Urinary bladder (tissue), 4 donors: ENCODE results near the gene METTL3. TPM values are rescaled to one million over a fixed set of nuclear protein-coding genes. Genes with fewer than 3 reads are reported as not detected.

Experiments
- DNase-seq: peaks from one replicate; pipeline ENCODE4 v3.0.0-alpha.2; 2015; ENCODE audit errors: extremely low spot score
- H3K27ac ChIP-seq: one replicate; pipeline ENCODE4 v1.5.1; 2013; ENCODE audit warnings: low read depth, mild to moderate bottlenecking, moderate library complexity
- H3K36me3 ChIP-seq: one replicate; pipeline ENCODE4 v1.6.1; 2013; ENCODE audit warnings: mild to moderate bottlenecking, moderate library complexity; ENCODE audit not compliant: insufficient read depth
- H3K4me1 ChIP-seq: one replicate; pipeline ENCODE4 v1.6.1; 2013; ENCODE audit warnings: mild to moderate bottlenecking, moderate library complexity; ENCODE audit not compliant: insufficient read depth
- H3K4me3 ChIP-seq: one replicate; pipeline ENCODE4 v1.5.1; 2013; ENCODE audit warnings: low read depth, low read length
- WGBS: extraction: QIAGEN DNeasy Blood & Tissue Kit; methylation state at CpG from one replicate; pipeline ENCODE4 v1.1.7; 2013; 5-methylcytosine and 5-hydroxymethylcytosine counted together
- polyA plus RNA-seq: library from polyadenylated mRNA; stranded (reverse); fragments of 200-250 nt; gene quantifications from one replicate; pipeline ENCODE4 v1.2.3, GENCODE V29; 2013
- total RNA-seq: library from RNA; depleted of rRNA; stranded (reverse); fragments of >200 nt; gene quantifications from one replicate; pipeline ENCODE4 v1.2.3, GENCODE V29; 2014
- donor health status: healthy with polysubstance abuse.
- donor health status: healthy.

Gene METTL3
- total and polyA plus RNA-seq, 2 donors = 36.0 to 64.4 TPM

DNA sequence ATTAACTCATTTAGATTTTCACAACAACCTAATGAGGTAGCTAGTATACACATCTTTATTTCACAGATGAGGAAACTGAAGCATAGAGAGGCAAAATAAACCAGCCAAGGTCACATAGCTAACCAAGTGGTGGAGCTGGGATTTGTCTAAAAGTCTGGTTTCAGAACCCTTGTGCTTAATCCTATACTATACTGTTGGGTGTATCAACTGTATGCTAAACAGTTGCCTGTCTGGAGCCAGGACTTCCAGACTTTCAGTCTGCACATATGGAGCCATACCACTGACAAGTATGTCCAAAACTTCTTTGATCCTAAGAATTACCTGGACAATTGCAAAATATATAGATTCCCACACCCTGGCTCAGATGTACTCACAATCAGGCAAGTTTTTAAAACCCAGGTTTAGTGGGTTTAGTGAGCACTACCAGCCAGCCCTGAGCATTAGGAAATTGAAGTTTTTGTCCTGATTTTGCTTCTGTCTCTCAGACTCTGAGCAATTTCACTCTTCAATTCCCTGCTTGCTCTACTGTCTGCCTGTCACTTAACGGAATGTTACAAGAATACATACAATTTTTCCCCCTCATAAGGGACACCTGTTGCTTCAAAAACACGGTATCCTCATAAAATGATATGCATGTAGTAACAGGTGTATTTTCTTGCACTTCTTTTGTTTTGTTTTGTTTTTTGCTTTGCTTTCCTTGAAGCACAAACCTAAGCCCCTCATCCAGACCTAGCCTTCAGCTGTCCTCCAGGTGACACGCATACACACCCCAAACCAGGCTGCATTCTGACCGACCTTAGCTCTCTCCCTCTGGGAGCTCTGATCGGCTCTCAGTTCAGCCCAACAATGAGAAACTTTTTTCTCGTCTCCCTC is 24.6 kb upstream of the METTL3 start:
- Histone ChIP-seq H3K36me3 (no peaks in the 10 kb centered on the region), H3K4me1 (no peaks in the 10 kb centered on the region), H3K27ac (no peak overlapping the region), H3K4me3 (no peak overlapping the region)
- no peak for DNase-seq
- 24% methylated on average over 6 of the region's 6 CpGs for whole genome bisulfite sequencing

DNA sequence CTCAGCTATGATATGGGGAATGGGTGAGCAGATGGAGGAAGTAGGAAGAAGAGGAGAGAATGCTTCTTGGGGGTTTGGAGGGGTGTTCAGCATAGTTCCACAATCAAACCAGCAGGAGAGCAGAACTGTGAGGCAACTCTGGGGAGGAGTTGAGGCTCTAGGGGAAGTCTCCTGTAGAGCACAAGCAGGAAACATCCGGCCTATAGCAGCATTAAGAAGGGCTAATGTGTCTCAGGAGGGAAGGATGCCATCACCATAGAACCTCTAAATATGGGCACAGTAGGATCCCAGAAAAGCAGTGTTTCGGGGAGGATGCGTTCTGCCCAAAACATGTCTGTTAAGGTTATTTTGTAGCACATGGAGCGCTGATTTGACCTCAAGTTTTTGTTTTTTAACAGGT is 23.4 kb upstream of the METTL3 start:
- 54% methylated on average over 4 of the region's 4 CpGs for WGBS

DNA sequence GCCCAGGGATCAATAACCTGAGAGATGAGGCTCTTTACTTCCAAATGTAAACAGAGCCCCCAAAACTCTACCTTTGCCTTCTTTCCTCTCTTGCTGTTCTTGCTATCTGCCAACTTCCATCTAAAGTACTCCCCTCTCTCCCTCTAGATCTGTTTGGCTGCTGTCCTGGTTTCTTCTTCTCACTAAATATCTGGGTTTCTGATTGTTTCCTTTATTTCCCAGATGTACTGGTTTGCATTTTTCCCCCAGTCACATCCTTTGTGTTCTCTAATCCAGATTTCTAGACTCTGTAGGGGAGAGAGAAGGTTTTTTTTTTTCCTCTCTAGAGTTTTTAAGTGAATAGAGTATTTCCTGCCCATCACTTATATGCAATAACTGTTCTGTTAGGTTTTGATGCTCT is 22.2 kb upstream of the METTL3 start:
- Histone ChIP-seq H3K27ac (no peak overlapping the region), H3K4me1 (no peaks in the 10 kb centered on the region), H3K4me3 (no peak overlapping the region), H3K36me3 (no peaks in the 10 kb centered on the region)
- no peak for DNase-seq

More for the DNA sequence above, 23.4 kb upstream of the METTL3 start:
- DNase-seq = no peak
- Histone ChIP-seq H3K4me3 (no peak overlapping the region), H3K4me1 (no peaks in the 10 kb centered on the region), H3K36me3 (no peaks in the 10 kb centered on the region), H3K27ac (no peak overlapping the region)

DNA sequence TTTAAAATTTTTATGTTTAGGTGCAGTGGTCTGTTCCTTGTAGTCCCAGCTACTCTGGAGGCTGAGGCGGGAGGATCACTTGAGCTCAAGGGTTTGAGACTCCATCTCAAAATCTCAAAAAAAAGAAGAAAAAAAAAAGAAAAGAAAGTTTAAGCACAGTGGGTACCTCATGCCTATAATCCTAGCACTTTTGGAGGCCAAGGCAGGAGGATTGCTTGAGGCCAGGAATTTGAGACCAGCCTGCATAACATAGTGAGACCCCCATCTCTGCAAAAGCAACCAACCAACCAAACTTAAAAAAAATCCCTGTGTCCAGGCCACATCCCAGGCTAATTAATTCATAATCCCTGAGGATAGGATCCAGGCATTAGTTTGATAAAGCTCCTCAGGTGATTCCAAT is 18.4 kb upstream of the METTL3 start:
- H3K4me3 ChIP-seq = no peak overlapping the region
- 95% methylated on average over 1 of the region's 1 CpG for WGBS
- no peak for DNase-seq
- H3K4me1 ChIP-seq = no peaks in the 10 kb centered on the region
- H3K27ac ChIP-seq = no peak overlapping the region
- no peaks in the 10 kb centered on the region for H3K36me3 ChIP-seq

DNA sequence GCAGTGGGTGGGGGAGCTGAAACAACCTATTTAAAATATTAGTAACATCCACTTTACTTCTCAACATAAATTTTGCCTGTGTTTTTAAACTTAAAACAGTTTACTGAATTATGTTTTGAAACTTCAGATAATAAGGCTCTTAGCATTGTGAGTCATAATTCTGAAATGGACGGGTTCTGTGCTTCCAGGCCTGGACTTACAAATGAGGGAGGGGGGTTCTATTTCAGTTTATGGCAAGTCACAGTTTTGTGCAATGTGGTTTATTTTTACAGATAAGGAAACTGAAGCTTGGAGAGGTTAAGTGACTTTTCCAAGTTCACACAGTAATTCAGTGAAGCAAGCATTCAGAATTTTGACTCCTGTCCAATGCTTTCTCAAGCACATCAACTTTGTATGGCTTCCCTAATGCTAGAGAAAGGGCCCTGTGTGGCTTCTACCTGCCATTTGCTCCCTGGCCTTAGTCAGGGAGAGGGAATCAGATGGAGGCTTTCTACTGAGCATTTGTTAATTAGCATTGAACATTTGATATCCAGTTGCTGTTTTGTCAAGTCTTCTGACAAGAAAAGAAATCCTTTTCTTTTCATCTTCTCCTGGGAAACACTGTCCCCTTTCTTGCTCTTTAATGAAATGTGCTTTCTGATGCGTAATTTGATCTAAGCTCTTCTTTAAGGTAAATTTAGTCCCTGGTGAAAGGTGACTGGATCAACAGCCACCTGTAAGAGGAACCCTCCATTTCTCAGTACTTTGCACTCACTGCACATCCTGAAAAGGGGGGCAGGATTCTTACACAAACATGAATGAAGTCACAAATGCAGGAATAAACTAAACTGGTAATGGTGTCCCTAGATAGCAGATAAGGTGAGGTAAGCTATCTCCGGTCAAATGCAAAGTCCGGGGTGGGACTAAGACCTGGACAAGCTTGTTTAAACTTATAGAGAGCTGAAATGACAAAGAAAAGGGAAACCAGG is 17.5 kb upstream of the METTL3 start:
- H3K36me3 ChIP-seq = no peaks in the 10 kb centered on the region
- no peak overlapping the region for H3K27ac ChIP-seq
- no peak for DNase-seq
- H3K4me3 ChIP-seq = no peak overlapping the region
- 66% methylated on average over 4 of the region's 4 CpGs for WGBS
- no peaks in the 10 kb centered on the region for H3K4me1 ChIP-seq

DNA sequence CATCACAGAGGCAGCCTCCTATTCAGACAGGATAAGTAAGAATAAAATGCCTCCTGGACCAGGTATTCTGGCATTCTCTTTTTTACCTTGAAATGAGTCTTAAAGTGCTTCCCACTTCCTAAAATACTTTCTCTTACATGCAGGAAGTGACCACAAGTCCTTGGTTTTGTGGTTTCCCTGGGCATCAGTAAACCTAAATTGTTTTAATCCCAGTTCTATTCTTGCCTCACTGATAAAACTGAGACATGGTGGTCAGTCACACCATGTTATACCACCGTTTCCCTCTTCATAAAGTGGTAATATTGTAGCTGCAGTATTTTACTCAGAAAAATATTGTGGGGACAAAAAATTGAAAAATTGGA is 16.2 kb upstream of the METTL3 start:
- H3K4me1 ChIP-seq = no peaks in the 10 kb centered on the region
- H3K4me3 ChIP-seq = no peak overlapping the region
- WGBS = 38% methylated on average over 1 of the region's 1 CpG
- DNase-seq = no peak
- no peaks in the 10 kb centered on the region for H3K36me3 ChIP-seq
- no peak overlapping the region for H3K27ac ChIP-seq

DNA sequence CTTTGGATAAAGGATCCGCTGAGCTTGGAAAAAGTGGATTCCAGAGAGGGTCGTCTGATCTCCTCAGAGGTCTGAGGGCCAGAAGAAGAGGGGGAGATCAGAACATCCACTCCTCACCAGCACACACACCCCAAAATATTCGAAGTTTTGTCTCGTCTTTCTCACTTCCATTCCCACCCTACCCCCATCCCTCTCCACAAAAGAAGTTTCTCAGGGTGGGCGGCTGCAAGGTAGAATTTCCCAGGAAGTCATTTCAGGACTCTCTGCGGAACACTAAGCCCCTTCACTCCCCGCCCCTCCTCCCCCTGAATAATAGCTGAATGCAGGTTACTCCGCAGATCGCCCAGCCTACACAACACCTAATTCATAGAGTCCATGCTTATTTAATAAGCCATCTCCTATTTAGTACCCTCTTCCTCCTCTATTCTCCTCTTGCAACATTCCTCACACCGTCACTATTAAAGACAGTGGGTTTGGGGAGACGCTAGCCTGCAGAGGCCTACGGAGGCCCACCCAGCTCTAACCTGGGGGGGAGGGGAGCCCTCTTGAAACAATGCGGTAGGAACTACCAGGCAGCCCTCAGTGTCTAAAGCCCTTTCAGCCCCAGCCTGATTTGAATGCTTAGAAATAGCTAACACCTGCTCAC is 15.7 kb upstream of the METTL3 start:
- no peak for DNase-seq
- no peaks in the 10 kb centered on the region for H3K36me3 ChIP-seq
- H3K27ac ChIP-seq = no peak overlapping the region
- H3K4me3 ChIP-seq = peak overlapping the region; percentile 77
- WGBS = 15% methylated on average over 13 of the region's 13 CpGs
- H3K4me1 ChIP-seq = no peaks in the 10 kb centered on the region

DNA sequence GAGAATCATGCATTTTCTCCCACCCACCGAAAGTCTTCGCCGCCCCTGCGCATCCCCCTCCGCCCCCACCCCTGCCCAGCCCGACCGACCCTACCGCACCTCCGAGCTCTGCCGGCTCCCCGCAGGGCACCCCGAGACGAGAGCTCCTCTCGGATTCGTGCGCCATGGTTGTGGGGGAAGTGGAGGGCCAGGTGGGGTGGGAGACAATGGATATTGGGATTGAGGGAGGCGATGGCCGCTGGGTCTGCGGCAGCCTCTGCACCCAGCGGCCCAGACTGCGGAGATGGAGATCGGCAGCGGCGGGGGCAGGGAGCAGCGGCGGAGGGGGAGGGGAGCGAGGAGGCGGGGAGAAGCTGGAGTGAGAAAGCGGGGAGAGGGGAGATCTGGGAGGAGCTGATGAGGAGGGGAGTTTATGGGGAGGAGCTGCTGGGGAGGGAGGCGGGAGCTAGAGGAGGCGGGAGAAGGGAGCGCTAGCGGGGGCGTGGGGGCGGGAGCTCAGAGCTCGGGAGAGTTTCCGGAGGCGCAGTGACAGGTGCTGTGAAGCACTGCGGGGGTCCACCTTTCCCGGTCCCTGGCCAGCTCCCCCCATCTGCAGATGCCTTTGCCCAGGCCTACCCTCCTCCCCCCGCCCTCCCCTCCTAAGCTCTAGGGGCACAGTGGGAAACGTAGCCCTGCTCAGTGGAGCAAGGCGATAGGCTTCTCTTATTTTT is 15.0 kb upstream of the METTL3 start, which contains the start of gene SALL2:
Gene SALL2 (minus strand): TSS at position 385 of the 710 bp plus-strand sequence. CDS start 219 bp downstream, at position 166.
- Histone ChIP-seq H3K4me1 (no peaks in the 10 kb centered on the region), H3K4me3 (peak within 1 kb of the TSS; percentile 77), H3K27ac (no peak within 1 kb of the TSS), H3K36me3 (no peaks in the 10 kb centered on the region)
- peak; percentile 85 for DNase-seq
- WGBS = under 1% methylated on average over 43 of the region's 43 CpGs

DNA sequence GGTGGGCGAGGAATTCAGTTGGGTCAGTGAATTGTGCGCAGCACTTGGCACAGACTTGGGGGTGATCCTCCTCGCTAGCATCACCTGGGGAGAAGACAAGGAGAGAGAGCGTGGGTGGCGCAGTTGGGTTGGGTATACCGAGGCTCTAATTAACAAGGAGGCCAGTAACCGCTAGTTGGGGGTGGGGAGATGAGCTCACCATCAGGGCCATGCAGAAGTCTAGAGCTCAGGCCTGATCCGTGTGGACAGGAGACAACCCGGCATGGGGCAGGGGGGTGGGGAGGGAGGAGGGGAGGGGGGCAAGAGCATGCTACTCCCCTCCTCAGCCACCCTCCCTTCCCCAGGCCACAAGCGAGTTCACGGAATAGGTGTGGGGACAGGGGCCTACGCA is 14.4 kb upstream of the METTL3 start:
- peak overlapping the region; percentile 77 for H3K4me3 ChIP-seq
- no peaks in the 10 kb centered on the region for H3K4me1 ChIP-seq
- no peak for DNase-seq
- H3K27ac ChIP-seq = no peak overlapping the region
- 25% methylated on average over 12 of the region's 12 CpGs for WGBS
- H3K36me3 ChIP-seq = no peaks in the 10 kb centered on the region

DNA sequence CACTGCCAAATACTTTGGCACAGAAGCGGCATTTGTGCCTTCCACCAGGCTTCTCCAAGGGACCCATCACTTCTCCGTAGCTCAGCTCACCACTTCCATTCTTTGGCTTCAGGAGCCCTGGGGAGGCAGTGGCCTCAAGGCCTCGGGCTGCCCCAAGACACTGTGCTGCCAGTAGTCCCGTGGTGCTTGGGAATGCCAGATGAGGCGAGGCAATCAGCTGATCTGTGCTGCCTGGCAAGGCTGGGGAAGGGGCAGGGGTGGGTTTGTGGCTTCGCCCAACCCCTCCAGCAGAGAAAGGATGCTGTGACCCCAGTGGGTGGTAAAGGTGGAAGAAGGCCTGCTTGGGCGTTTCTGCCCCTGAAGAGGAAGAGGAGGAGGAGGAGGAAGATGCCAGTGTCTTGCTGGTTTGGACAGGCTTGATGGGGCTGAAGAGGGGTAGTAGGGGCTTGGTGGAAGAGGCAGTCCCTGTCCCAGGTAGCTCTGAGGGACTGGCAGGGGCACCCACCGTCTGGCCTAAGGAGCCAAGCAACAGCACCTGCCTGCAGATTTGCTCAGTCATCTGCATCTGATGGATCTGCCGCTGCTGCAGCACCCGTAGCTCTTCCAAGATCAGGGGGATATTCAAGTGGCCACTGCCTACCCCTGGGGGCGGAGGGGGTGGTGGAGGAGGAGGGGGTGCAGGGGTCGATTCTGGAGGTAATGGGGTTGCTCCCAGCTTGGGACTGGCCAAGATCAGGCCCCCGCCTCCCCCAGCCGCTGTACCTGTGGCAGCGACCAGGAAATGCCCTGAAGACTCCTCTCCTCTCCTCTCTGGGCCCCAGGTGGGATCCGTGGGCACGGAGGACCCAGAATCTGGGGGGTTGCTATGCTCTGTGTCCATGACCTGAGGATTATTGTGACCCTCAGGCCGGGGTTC is 13.7 kb upstream of the METTL3 start:
- Histone ChIP-seq H3K36me3 (no peaks in the 10 kb centered on the region), H3K4me1 (no peaks in the 10 kb centered on the region), H3K27ac (no peak overlapping the region), H3K4me3 (peak overlapping the region; percentile 77)
- no peak for DNase-seq
- WGBS = 81% methylated on average over 18 of the region's 18 CpGs

DNA sequence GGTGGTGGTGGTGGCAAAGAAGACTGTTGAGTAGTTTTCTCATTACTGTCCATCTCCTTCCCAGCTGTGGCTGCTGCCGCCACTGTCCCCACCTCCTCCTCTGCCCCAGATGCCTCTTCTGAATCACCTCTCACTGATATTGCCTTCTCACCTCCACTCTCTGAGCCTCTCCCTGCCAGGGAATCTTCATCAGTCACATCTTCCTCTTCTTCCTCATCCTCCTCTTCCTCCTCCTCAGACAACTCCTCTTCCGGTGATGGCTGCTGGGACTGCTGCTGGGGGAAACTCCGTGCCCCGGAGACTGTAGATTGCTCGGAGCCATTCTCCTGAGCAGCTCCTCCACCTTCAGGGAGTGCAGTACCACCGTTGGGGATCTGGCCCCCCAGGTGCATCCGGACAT is 12.1 kb upstream of the METTL3 start:
- H3K4me3 ChIP-seq = no peak overlapping the region
- WGBS = 77% methylated on average over 7 of the region's 7 CpGs
- no peaks in the 10 kb centered on the region for H3K36me3 ChIP-seq
- no peaks in the 10 kb centered on the region for H3K4me1 ChIP-seq
- DNase-seq = no peak
- no peak overlapping the region for H3K27ac ChIP-seq

DNA sequence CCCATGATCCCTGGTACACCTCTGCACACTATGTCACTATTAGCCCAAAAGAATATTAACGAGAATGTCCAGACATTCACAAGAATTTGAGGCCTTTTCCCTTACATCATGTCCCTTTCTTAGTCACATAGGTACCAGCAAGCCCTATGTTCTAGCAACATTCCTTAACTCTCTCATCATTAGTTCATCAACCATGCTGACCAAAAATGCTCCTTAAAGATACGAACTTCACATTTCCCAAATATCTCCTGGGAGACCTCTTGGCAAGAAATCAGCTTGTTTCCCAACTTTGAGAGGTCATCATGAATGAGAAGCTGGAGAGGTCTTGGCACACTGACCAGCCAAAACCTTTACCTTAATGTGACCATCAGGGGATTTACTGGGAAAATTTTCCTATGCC is 10.4 kb upstream of the METTL3 start:
- H3K4me1 ChIP-seq = no peaks in the 10 kb centered on the region
- 79% methylated on average over 2 of the region's 2 CpGs for WGBS
- no peak for DNase-seq
- H3K27ac ChIP-seq = no peak overlapping the region
- no peak overlapping the region for H3K4me3 ChIP-seq
- H3K36me3 ChIP-seq = no peaks in the 10 kb centered on the region
